NAMALWA (cell line): Measurements from ENCODE around the gene CEP164.
"Not testable (repeated sequence)": the region's sequence is repeated elsewhere in the genome, so short reads cannot be mapped to it uniquely, and the experiment has no call there.

Source experiments
- DNase-seq: peaks from one replicate; pipeline ENCODE4 v3.0.0-alpha.2; 2015; ENCODE audit warnings: low spot score

Gene CEP164

DNA sequence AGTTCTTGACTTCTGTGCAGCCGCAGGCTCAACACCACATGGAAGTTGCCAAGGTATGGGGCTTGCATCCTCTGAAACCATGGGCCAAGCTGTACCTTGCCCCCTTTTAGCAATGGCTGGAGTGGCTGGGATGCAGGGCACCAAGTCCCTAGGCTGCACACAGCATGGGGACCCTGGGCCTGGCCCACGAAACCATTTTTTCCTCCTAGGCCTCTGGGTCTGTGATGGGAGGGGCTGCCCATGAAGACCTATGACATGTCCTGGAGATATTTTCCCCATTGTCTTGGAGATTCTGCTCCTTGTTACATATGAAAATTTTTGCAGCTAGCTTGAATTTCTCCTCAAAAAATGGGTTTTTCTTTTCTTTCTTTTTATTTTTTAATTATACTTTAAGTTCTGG is 71.0 kb downstream of the CEP164 start:
- DNase-seq: not testable (repeated sequence)

DNA sequence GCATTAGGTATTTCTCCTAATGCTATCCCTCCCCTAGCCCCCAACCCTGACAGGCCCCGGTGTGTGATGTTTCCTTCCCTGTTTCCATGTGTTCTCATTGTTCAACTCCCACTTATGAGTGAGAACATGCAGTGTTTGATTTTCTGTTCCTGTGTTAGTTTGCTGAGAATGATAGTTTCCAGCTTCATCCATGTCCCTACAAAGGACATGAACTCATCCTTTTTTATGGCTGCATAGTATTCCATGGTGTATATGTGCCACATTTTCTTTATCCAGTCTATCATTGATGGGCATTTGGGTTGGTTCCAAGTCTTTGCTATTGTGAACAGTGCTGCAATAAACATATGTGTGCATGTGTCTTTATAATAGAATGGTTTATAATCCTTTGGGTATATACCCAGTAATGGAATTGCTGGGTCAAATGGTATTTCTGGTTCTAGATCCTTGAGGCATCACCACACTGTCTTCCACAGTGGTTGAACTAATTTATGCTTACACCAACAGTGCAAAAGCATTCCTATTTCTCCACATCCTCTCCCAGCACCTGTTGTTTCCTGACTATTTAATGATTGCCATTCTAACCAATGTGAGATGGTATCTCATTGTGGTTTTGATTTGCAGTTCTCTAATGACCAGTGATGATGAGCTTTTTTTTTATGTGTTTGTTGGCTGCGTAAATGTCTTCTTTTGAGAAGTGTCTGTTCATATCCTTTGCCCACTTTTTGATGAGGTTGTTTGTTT is 71.6 kb downstream of the CEP164 start:
- not testable (repeated sequence) for DNase-seq

DNA sequence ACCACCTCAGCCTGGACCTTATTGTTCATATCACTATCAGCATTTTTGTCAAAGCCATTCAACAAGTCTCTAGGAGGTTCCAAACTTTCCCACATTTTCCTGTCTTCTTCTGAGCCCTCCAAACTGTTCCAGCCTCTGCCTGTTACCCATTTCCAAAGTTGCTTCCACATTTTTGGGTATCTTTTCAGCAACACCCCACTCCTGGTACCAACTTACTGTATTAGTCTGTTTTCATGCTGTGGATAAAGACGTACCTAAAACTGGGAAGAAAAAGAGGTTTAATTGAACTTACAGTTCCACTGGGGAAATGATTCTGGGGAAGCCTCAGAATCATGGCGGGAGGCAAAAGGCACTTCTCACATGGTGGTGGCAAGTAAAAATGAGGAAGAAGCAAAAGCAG is 78.2 kb downstream of the CEP164 start:
- not testable (repeated sequence) for DNase-seq

DNA sequence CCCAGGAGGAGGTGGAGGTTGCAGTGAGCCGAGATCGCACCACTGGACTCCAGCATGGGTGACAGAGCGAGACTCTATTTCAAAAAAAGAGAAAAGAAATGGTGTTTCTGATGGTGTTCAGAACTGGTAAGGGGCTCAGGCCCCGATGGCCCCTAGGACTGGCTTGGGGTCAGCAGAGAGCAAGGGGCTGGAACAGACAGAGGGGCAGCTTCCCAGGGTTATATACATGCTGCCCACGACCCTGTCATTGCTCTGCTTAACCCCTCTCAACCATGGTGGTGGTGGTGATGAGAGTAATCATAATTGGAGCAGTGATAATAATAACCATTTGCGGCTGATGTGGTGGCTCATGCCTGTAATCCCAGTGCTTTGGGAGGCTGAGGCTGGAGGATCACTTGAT is 79.4 kb downstream of the CEP164 start:
- no peak for DNase-seq

DNA sequence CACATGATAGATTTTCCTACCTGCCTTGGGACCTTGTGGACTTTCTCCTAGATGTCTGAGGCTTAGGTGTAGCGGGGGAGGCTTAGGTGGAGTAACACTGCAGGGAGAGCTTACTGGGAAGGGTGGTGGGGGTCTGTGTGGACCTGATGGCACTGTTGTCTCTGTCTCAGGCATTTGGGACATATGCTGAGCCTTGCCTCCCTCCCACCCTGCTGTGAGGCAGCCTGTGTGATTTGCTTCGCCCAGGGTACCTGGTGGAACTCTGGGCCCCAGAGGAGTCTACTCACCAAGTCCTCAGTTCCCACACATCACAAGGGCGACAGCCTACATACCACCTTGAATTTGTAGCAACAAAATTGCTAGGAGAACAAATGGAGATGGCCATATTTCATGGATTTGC is 80.7 kb downstream of the CEP164 start:
- DNase-seq: no peak

DNA sequence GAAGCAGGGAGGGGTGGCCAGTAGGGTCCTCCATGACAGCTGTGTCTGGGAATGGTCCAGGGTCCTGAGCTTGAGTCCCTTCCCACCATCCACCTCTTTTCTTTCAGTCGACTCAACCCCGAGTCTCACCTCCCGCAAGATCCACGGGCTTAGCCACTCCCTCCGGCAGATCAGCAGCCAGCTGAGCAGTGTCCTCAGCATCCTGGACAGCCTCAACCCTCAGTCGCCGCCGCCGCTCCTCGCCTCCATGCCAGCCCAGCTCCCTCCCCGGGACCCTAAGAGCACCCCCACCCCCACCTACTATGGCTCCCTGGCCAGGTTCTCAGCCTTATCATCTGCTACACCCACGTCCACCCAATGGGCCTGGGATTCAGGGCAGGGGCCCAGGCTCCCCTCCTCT is 81.9 kb downstream of the CEP164 start:
- no peak for DNase-seq

DNA sequence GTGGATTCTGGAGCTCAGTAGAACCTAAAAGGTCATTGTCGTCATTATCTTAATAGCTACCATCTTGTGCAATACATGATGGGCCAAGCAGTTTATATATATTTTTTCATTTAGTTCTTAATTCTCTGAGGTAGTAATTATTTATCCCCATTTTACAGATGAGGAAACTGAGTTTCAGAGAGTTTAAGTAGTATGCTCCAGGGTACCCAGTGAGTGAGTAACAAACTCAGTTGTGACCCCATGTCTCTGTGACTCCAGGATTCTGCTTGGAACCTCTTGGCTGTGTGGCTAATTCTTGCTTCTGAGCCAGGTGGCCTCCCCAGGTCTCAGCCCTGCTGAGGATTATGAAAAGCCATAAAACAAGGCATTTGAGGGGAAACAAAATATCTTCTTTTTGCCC is 82.6 kb downstream of the CEP164 start:
- DNase-seq: no peak

DNA sequence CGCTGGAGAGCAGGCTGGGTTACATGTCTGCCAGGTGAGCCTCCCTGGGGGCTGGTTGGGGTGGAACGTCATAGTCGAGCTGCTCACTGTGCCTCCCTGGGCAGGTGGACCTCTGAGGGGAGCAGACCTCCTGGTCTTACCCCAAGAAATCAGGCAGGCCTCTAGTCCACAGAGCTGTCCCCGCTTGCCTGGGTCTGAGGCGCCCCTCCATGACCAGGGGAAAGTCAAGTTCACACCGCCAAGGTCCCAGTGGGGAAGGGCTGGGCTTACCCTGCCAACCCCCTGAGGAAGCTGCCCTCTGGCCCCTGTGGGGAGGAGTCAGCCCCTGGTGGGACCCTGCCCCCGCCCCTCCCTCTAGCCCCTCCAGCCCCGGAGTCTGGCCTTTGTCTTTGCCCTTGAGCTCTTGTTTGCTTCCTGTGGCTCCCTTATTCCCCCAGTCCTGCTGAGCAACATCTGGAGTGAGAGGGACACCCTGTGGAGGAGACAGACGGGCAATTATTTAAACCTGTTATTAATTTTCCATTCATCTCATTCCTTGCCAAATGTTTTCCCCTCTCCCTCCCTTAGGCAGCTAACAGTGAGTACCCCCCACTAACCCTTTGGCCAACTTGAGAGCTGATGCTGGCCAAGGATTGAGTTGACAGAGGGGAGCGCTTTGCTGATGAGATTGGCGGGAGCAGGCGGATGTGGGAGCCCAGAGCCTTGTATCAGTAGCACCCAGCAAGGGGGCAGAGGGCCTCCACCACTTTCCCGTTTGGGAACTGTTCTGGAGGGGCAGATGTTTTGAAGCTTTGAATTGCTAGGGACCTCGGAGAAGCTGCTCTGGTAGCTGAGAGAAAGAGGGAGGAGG is 83.4 kb downstream of the CEP164 start:
- no peak for DNase-seq

DNA sequence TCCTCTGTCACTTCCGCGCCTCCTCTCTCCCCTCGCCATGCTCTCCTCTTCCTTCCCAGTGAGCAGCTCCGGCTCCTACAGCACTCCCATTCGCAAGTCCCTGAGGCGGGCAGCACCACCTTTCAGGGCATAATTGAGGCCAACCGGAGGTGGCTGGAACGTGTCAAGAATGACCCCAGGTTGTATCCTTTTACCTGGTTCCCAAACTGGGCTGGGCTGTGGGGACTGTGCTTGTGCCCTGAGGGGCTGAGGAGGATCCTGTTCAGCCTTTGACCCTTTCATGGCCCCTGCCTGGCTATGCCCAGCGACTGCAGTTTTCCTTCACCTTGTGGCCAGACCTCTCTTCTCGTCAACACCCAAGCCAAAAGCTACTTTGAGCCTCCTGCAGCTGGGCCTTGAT is 84.1 kb downstream of the CEP164 start:
- DNase-seq: no peak

DNA sequence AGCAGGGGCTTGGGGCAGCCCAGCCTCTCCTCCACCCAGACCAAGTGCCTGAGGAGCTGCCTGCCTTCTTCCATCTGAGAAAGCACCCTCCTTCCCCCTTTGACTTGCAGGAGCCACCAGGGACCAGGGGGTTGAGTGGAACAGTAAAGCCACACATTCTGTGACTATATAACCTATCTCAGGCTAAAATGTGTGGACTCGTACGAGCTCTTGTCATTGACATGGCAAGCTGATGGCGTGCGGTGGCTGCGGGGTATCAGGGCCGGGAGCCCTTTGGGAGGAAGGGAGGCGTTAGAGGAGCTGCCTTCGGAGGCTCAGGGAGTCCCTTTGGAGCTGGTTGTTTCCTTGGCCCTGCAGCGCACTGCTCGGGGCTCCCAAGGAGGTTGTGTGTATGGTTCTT is 84.5 kb downstream of the CEP164 start:
- DNase-seq: no peak

DNA sequence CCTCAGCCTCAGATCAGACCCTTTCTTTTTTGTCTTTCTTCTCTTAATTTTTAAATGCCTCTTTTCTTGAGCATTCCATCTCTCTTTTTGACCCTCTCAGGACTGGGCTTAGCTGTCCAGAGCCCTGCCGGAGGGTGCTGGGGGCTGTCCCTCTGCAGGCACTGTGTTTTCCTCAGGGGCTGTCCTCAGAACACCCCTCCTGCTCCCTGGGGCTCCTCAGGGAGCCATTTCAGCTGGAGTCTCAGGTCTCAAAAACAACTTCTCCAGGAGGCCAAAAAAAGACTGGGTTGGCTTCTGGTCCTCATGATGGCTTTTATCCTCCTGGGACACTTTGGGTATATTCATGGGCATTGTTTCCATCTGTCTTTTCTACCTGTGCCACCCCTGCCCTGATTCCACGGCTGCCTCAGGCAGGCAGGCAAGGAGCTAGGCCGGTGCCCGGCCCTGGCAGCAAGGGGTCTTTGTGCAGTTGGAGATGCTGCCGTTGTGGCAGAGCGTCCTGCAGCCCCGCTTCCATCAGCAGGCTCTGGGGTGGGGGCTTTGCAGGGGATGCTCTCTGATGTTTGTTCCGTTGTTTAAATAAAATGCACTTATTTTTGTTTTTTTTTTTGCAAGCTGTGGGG is 85.1 kb downstream of the CEP164 start:
- no peak for DNase-seq

DNA sequence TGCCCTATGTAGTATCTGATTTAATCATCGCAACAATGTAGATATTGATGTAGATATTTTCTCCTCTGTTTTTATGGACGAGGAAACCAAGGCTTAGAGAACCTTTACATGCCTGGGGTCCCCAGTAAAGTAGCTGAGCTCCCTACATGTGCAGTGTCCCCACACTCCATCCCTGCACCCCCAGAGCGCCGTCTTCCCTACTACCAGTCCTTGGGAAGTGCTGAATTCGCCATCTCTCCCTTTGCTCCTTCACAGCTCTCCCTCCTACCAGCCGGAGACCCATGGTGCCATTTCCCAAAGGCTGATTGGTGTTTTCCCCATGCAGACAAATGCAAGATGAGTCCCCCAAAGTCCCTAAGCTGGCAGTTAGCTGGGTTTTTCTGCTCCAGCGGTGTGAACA is 86.0 kb downstream of the CEP164 start:
- DNase-seq: no peak

DNA sequence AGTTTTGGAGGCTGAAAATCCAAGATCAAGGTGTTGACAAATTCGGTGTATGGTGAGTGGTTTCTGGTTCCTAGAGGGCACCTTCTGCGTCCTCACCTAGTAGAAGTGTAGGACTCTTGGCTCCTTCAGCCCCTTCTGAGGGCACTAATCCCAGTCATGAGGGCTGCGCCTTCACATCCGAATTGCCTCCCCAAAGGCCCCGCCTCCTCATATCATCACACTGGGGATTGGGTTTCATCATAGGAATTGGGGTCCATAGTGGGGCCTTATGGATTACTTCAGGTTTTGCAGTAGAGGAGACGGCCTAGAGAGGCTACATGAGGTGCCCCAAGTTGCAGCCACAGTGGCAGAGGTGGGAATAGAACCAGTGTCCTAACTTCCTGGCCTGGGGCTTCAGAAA is 87.1 kb downstream of the CEP164 start:
- no peak for DNase-seq

DNA sequence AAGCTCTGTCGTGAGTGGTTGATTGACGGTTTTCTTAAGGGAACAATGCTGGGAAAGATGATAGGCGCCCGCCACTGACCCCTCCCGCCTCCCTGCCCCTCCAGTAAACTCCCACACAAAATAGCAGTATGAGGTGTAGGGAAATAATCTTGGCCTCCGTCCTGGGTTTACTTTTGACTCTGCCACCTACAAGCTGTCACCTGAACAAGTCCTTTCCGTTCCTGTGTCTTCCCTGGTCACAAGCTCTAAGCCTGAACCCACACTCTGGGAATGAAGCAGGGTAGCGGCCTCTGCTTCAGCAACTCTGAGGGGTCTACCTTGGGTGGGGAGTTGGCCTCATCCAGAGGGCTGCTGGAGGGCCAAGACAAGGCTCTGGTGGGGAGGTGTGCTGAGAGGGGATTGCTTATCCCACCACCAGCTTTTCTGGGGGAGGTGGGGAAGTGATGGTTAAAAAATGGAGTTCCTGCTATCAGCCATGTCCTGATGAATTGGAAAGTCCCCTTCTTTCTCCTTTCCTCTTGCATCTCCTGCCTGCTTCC is 87.8 kb downstream of the CEP164 start:
- DNase-seq: no peak

DNA sequence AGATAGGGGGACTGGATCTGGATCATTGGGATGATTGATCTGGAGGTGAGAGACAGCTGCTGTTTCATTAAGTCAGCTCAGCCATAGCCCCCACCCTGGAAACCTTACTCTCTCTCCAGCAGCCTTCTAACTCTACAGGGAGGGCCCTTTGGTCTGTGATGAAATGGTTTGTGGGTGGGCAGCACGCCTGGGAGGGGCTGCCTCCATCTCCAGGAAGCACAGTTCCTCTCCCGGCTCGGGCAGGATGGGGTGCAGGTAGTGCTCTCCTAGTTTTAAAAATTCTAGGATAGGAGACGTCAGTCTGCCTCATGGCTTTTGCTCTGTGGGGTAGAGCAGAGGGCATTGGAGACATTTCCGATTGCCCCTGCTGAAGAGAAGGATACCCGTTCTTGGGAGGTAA is 89.7 kb downstream of the CEP164 start:
- DNase-seq: no peak

DNA sequence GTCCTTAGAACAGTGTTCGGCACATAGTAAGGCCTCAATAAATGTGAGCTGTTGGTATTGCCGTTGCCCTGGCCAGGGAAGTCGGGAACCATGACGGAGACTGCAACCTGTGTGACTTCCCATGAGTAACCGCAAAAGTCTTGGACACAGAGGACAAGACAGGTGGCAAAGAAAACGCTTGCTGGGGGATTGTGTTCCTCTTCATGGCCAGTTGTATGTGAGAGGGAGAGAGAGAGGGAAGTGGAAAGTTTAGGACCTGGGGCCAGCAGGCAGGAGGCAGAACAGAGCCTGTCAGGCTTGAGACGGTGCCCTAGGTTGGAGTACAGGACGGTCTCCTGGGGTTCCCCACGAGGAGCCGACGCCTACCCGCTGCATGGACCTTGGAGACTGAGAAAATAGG is 90.2 kb downstream of the CEP164 start:
- DNase-seq: no peak

DNA sequence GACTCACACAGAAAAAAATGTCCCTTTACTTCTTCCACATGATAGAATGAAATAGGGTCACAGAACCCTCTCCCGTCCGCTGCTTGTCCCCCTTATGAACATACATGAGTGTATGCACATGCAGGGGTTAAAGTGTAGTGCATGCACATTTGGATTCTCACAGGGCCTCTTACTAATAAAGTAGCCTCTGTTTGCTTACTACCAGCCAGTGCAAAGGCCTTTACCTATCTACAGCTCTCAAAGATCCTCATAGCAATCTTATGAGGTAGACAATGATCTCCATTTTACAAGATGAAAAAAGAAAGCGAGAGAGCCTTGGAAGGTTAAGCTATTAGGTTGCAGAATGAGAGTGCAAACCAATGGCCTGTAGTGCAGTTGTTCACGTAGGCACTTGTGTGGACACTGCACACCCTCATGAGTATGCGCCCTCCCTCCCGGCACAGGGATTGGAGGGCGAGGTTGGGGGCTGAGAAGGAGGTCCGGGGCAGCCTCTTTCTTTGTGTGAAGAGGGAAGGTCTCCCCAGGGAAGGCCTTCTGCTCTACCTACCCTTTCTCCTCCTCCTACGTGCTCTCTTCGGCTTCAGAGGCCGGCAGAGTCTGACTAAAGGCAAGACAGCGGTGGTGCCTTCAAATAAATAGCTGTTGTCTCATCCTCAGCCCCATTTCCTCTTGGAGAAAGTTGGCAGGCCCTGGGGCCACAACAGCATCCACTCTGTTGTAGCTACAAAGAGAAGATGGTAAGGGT is 91.3 kb downstream of the CEP164 start:
- DNase-seq: no peak

DNA sequence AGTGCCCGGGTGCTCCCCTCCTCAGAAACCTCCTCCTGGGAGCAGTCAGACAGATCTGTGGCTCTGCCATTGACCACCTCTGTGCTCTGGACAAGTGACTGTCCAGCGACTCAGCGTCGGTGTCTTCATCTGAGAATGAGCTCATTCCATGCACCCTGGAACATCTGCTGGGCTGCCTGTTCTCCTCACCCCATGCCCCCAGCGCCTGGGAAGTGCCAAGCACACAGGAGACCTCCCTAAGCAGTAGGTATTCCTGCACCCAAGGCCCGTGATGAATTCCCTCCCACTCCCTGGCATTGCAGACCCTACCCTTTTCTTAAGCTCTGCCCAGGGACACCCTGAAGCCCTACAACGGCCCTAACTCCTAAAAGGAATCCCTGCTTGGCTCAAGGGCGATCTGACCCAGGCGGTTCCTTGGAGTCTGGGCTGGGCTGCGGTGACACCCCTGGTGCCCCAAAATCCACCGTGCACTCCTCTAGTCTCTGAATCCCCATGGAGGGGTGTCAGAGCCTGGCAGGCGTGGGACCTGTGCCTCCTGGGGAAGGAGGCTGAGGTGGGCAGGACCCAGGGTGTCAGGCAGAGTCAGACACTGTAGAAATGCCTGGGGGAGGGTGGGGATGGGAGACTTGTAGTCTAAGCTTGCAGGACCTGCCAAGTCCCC is 92.0 kb downstream of the CEP164 start:
- DNase-seq: no peak

DNA sequence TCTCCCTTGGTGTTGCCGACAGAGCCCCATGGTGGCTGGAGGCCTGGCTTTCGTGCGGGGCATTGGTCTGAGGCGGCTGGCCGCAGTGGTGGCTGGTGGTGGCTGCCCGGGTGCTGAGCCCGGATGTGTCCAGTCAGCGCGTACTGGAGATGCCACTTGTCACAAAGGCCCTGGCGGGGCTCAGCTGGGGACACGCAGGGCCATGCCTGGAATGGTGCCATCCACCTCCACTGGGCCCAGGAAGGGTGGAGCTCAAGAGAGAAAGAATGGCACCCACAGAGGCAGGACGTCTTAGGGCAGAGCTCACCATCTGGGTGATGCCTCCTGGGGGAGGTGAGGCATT is 92.5 kb downstream of the CEP164 start:
- DNase-seq: no peak

DNA sequence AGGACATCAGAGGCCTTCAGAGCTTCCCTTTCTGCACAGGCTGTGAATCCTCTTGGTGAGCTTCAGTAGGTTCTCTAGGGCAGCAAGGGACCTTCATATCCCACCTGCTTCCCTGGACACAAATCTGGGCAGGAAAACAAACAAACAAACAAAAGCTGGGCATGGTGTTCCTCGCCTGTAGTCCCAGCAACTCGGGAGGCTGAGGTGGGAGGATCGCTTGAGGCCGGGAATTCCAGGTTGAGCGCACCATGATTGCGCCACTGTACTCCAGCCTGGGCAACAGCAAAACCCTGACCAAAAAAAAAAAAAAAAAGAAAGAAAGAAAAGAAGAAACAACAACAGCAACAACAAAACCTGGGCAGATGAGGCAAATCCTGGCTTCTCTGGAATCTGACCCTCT is 92.9 kb downstream of the CEP164 start:
- DNase-seq: no peak

DNA sequence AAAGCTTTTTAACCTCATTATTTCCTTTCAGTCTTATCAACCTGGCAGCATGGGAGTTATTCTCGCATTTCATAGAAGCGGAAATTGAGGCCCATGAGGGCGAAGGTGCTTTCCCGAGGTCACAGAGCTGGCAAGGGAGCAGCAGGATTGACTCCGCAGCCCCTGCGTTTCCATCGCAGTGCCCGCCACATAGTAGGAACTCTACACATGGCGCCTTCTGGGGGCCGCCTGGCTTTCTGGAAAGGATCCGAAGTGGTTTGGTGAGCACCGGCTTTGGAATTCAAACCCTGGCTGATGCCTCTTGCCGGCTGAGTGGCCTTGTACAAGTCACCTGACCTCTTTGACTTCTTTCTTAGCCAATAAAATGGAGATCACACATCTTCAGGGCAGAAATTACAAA is 93.4 kb downstream of the CEP164 start:
- no peak for DNase-seq

DNA sequence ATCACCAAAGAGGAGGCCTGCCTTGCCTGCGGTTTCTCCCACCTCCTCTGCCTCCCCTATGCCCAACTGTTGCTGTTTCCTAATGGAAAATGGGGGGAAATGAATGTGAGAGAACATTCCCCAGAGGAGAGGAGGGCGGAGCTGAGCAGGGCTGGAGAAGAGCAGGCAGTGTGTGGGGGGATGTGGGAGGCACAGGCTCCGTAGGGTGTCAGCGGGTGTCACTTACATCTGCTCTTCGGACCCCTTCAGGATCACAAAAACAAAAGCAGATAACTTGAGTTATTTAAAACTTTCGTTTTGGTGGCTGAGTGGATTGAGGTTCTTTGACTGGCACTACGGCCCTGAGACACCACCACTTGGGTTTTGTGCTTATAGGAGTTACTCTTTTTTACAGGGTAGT is 93.8 kb downstream of the CEP164 start:
- DNase-seq: no peak
